DND-41 (cell line): Measurements from ENCODE around the gene EPHA7.

Experiments used
- ATAC-seq: fragments of 200-7000 bp; cut with Tn5 transposase; 3 replicates; pipeline ENCODE4 v1.9.1; 2021; ENCODE audit warnings: low read depth; ENCODE audit not compliant: insufficient read depth
- DNase-seq: peaks from one replicate; pipeline ENCODE4 v3.0.0-alpha.2; 2020
- H2AFZ ChIP-seq: 2 replicates; pipeline ENCODE4 v1.6.0; 2012; ENCODE audit warnings: low read depth, low read length
- H3K27ac ChIP-seq: 2 replicates; pipeline ENCODE4 v1.5.1; 2012; ENCODE audit warnings: low read length, inconsistent platforms
- H3K27me3 ChIP-seq: fragments of 200-600 bp; sonication (generic); 2 replicates; pipeline ENCODE4 v1.6.0; 2012; ENCODE audit warnings: low read length, mild to moderate bottlenecking, inconsistent platforms; ENCODE audit not compliant: insufficient read depth, poor library complexity
- H3K36me3 ChIP-seq: 2 replicates; pipeline ENCODE4 v1.5.1; 2012; ENCODE audit warnings: low read length, inconsistent platforms; ENCODE audit not compliant: insufficient read depth
- H3K4me1 ChIP-seq: 2 replicates; pipeline ENCODE4 v1.5.1; 2012; ENCODE audit warnings: mild to moderate bottlenecking, low read length; ENCODE audit not compliant: insufficient read depth
- H3K4me2 ChIP-seq: 2 replicates; pipeline ENCODE4 v1.6.0; 2012; ENCODE audit warnings: mild to moderate bottlenecking, moderate library complexity, low read length, inconsistent platforms; ENCODE audit not compliant: insufficient read depth
- H3K4me3 ChIP-seq, 2 experiments: fragments of 200-600 bp in 1 of 2; shearing (Covaris generic) in 1 of 2; 2 replicates each; pipeline ENCODE4 v1.5.1; 2012 to 2016; ENCODE audit warnings: inconsistent platforms in 2 of 2, low read length in 2 of 2, mild to moderate bottlenecking in 2 of 2, low read depth in 1 of 2, moderate library complexity in 1 of 2
- H3K79me2 ChIP-seq: 2 replicates; pipeline ENCODE4 v1.6.0; 2012; ENCODE audit warnings: low read length, inconsistent platforms; ENCODE audit not compliant: insufficient read depth
- H3K9ac ChIP-seq: 2 replicates; pipeline ENCODE4 v1.6.0; 2012; ENCODE audit warnings: low read depth, mild to moderate bottlenecking, inconsistent platforms, low read length, moderate library complexity
- H3K9me3 ChIP-seq: 2 replicates; pipeline ENCODE4 v1.5.1; 2012; ENCODE audit warnings: low read length, moderate library complexity, mild to moderate bottlenecking, inconsistent platforms; ENCODE audit not compliant: insufficient read depth, severe bottlenecking
- H4K20me1 ChIP-seq: 2 replicates; pipeline ENCODE4 v1.6.0; 2012; ENCODE audit warnings: low read length; ENCODE audit not compliant: insufficient read depth
- CTCF ChIP-seq: IDR thresholded peaks from 2 replicates; pipeline ENCODE4 v1.5.1; 2012; ENCODE audit warnings: borderline replicate concordance, low read length, moderate library complexity, mild to moderate bottlenecking; ENCODE audit not compliant: poor library complexity, severe bottlenecking; ENCODE audit errors: extremely low read depth
- EZH2 ChIP-seq: IDR thresholded peaks from 3 replicates; pipeline ENCODE4 v1.6.1; 2012; ENCODE audit warnings: borderline replicate concordance, low read depth, mild to moderate bottlenecking, moderate library complexity, low read length, inconsistent platforms; ENCODE audit not compliant: severe bottlenecking

Gene EPHA7

GRCh38 chr6:93394471-93394870, 24.9 kb downstream of the EPHA7 start:
- no peaks in the 10 kb centered on the region for H4K20me1 ChIP-seq
- TF ChIP-seq EZH2 (no peak), CTCF (no peak)

GRCh38 chr6:93393554-93394074, 25.7 kb downstream of the EPHA7 start:
- Histone ChIP-seq H3K4me1 (no peaks in the 10 kb centered on the region), H3K79me2 (no peaks in the 10 kb centered on the region), H3K27ac (no peak overlapping the region), H4K20me1 (no peaks in the 10 kb centered on the region), H3K27me3 (no peaks in the 10 kb centered on the region), H3K4me3 (no peak overlapping the region), H3K9ac (no peak overlapping the region), H3K9me3 (no peaks in the 10 kb centered on the region), H3K4me2 (no peak overlapping the region), H3K36me3 (no peaks in the 10 kb centered on the region), H2AFZ (no peak overlapping the region)
- TF ChIP-seq CTCF (no peak), EZH2 (no peak)
- DNase-seq (no peak), ATAC-seq (no peak)

More at GRCh38 chr6:93394471-93394870, 24.9 kb downstream of the EPHA7 start:
- no peaks in the 10 kb centered on the region for H3K9me3 ChIP-seq
- H3K27me3 ChIP-seq = no peaks in the 10 kb centered on the region
- DNase-seq (no peak), ATAC-seq (no peak)
- H3K9ac ChIP-seq = no peak overlapping the region
- no peak overlapping the region for H3K4me3 ChIP-seq
- H3K4me2 ChIP-seq = no peak overlapping the region
- H3K27ac ChIP-seq = no peak overlapping the region
- no peaks in the 10 kb centered on the region for H3K79me2 ChIP-seq
- no peaks in the 10 kb centered on the region for H3K36me3 ChIP-seq
- no peaks in the 10 kb centered on the region for H3K4me1 ChIP-seq
- H2AFZ ChIP-seq = no peak overlapping the region

- Histone ChIP-seq H3K36me3 (no peaks in the 10 kb centered on the region), H3K9me3 (no peaks in the 10 kb centered on the region), H3K9ac (no peak overlapping the region), H3K4me1 (no peaks in the 10 kb centered on the region), H4K20me1 (no peaks in the 10 kb centered on the region), H3K27ac (no peak overlapping the region), H3K27me3 (no peaks in the 10 kb centered on the region), H2AFZ (no peak overlapping the region), H3K4me2 (no peak overlapping the region), H3K4me3 (no peak overlapping the region), H3K79me2 (no peaks in the 10 kb centered on the region)
- ATAC-seq (no peak), DNase-seq (no peak)
- no peak for TF ChIP-seq EZH2
- no peak for TF ChIP-seq CTCF
Observed at GRCh38 chr6:93392797-93393196, 26.6 kb downstream of the EPHA7 start.

- H2AFZ ChIP-seq = no peak overlapping the region
- H3K9ac ChIP-seq = no peak overlapping the region
- no peak overlapping the region for H3K4me3 ChIP-seq
- H3K27ac ChIP-seq = no peak overlapping the region
- no peak overlapping the region for H3K4me2 ChIP-seq
- no peaks in the 10 kb centered on the region for H3K27me3 ChIP-seq
- no peaks in the 10 kb centered on the region for H3K36me3 ChIP-seq
- no peaks in the 10 kb centered on the region for H3K79me2 ChIP-seq
- H3K9me3 ChIP-seq = peaks cover 2% of the 10 kb centered on the region
- TF ChIP-seq EZH2 (no peak), CTCF (no peak)
- no peak for ATAC-seq
- no peak for DNase-seq
- H3K4me1 ChIP-seq = no peaks in the 10 kb centered on the region
- no peaks in the 10 kb centered on the region for H4K20me1 ChIP-seq
Observed at GRCh38 chr6:93391965-93392364, 27.4 kb downstream of the EPHA7 start.
